GM18508 (cell line): ENCODE results near the gene PTPRE.

Experiments used
- ATAC-seq: cut with Tn5 transposase; IDR thresholded peaks from one replicate; pipeline ENCODE4 v1.9.1; 2021; ENCODE audit warnings: moderate number of reproducible peaks; ENCODE audit not compliant: insufficient read depth, unreplicated experiment

The PTPRE gene

GRCh38 chr10:127907411-127908105 lies 655 bp downstream of the PTPRE start:
- no peak for ATAC-seq

DNA sequence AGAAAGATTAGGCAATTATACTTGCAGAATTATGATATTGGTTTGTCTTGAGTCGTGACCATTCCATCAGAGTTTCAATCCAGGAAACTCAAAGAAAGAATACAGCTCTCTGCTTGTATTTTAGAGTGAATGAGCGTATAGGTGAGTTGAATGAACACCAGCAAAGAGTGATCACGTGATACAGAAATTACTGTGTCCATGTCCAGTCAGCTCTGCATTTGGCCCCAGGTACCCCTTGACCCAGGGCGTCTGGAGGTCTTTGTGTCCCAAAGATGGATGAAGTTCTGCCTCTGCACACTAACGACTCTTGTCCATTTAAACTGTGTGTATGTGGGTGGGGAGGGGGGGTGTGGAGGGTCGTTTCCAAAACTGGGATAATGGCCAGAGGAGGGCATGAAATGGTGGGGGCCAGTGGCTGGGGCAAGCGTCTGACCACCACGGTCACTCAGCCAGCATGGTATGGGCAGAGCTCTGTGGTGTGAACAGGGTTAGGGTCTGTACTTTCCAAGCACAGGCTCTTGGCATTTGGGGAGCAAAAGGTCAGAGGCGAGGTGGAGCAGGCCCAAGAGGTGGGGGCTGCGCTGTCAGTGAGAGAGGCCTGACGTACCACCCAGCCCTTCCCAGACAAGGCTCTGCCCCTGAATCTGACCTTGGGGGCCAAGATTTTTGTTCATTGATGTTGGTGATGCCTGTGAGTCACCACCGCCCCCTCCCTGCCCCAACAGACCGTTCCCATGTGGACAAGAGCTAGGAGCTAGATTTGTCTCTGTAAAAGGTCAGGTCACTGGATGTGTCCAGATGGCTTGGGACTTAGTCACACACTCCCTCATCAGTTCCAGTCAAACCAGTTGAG lies 1.4 kb downstream of the PTPRE start:
- no peak for ATAC-seq

DNA sequence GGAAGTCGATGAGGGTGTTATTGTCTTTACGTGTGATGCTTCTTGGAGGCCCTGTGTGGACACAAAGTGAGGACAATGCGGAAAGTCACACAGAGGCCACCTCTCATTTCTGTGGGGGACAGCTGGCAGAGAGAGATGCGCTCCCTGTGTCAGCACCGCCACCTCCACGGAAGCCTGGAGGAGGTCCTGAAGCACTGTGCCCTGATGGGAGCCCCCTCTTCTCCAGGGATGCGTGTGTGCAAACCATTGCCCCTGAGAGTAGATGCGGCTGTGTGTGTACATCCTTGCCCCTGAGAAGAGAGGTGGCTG lies 2.0 kb downstream of the PTPRE start:
- no peak for ATAC-seq

- ATAC-seq: no peak
Measured at GRCh38 chr10:127909716-127910463, 3.0 kb downstream of the PTPRE start.

GRCh38 chr10:127910464-127910770 lies 3.5 kb downstream of the PTPRE start:
- ATAC-seq: no peak

DNA sequence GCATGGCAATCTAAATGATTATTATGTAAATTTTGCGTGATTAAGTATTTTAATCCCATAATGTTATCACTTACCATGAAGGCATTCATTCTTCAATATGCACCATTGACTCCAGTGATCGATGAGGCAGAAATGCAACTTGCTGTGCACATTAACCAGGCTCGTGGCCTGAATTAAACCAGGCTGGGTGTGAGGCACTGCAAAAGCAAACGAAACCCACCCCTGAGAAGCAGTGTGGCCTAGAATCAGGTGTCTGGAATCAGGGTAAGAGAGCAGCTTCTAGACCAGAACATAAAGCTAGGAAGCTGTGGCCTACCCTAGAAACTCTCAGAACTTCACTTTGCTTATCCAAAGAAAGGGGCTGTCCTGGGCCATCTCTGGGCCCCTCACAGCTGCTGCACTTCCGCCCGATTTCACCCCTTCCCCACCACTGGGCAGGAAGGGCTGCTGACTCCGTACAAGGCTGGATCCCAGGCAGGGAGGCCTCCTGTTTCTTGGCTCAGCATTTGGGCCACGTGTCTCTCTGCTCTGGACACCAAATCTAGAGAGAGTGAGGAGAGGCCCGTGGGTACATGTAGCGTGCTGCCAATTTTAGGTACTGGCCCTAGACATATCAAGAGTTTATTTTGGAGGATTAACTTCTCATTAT lies 4.4 kb downstream of the PTPRE start:
- ATAC-seq: no peak

- no peak for ATAC-seq
Measured at GRCh38 chr10:127911867-127912257, 5.0 kb downstream of the PTPRE start.

GRCh38 chr10:127912607-127913367 lies 5.9 kb downstream of the PTPRE start:
- no peak for ATAC-seq

DNA sequence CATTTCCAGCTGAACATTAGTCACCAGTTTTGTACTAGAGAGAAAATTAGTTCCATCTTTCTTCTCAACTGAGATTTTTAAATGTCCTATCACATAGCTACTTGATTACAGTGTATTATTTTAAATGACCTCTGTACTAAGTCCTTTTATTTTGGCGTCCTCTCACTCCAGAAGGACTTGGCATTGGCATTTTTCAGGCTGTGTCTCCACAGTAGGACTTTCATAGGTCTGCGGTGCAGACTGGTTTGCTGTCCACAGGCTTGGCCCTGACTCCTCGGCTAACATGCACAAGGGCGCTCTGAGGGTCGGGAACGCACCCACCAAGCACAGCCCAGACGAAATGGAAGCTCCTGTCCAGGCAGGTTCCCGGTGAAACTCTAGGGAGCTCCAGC lies 6.5 kb downstream of the PTPRE start:
- no peak for ATAC-seq

GRCh38 chr10:127915324-127915723 lies 8.4 kb downstream of the PTPRE start:
- ATAC-seq: no peak

DNA sequence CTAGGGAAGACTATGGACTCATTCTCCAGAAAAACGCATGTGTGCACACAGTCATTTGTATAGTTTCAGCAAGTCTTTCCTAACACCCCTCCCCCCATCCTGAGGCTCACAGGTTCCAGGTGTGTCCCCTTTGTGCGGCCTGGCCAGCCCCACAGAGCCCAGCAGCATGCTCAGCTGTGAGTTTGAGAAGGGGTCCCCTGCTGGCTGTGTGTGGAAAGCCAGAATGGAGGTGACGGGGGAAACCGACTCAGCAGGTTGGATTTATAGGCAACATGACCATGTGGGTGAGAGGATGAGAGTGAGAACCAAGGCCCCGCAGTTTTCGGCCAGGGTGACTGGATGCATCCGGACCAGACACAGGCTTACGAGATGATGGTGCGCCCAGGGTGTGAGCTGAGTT lies 9.9 kb downstream of the PTPRE start:
- ATAC-seq: no peak

GRCh38 chr10:127918572-127918971 lies 11.7 kb downstream of the PTPRE start:
- no peak for ATAC-seq

DNA sequence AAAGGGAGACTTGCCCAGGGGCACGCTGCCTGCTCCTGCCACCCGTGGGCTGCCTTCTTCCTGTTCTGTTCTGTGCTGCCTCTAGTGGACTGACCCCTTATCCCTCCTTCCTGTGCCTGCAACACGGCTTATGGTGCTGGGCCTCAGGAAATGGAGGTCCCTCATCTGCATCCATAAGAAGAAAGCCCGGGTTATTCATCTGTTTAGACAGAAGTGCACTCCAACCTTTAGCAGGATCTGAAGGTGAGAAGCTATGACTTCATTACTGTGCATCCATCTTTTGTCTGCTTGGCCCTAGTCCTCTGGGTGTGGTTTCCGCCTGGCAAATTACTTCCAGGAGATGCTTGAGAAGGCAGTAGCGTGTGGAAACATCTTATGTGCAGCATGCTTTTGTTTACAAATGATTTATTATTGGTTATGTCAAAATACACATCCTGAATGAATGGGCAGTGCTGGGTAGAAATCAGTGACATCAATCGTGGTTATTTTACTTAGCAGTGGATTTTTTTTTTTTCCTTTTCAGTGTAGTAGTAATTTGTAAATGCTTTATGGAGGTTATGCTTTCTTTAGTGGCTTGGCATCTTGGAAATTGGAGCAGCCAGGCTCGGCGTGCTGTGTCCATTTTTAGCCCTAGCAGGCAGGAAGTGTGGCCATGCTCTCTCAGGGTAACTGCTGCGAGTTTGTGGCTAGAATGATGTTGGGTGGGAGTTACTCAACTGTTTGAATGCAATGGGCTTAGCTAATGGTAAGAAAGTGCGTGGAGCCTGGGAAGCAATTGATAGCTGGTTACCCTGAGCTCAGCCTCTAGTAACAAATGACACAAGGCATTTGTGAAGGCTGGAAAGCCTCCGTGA lies 12.7 kb downstream of the PTPRE start:
- ATAC-seq: no peak

DNA sequence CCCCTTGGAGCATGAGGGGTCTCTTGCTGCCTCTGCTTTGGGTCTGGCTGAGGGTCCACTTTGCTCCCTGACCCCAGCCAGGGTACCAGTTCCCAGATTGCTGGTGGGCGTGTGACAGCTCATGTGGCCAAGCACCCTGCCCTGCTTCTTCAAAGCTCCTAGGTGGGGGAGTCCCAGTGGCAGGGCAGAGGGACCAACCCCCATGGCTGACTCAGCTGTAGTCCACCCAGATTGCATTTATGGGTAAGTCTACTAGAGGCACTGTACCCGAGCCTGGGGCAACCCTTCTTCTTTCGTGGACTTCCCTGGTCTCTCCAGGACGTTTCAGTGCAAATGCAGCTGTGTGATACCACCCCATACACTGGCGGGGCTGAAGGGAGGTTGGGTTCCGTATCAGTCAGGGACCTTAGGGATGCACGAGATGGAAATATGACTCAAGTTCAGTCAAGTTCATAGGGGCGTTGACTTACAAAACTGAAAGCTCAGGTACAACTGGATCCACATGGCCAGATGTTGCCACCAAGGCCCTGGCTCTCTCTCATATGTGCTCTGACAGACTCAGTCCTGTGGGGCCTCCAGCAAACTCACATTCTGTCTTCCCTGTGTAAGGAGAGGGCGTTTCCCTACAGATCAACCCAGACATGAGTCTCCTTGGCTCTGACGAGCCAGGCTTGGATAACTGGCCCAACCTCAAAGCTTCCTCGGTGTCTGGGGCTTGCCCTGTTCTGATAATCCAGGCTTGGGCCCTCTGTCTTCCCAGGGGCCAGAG lies 13.6 kb downstream of the PTPRE start:
- no peak for ATAC-seq

DNA sequence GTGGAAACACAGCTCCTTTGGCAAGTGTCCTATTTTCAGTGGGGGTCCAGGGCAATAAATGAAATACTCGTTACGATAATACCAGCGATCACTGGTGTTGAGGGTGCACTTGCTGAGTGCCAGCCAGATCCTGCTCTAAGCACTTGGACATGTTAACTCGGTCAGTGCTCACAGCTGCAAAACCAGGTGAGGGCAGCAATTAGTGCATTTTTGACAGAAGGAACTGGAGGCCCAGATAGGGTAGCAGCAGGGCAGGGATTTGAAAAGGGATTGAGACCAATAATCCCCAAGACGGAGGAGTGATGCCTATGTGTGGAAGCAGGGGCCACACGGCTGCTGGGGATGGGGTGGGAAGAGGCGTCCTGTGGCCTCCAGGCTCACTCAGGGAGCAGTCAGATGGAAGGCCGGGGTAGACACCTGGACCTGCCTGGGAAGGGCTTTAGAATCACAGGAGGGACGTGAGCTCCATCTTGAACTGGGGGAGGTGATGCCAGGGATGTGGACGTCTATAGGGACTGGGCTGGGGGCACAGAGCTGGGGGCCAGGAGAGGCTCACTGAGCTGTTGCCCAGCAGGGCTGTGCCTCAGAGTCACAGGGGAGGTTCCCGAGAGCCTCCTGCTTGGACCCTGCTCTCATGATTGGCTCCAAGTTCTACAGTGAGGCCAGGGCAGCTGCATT lies 14.3 kb downstream of the PTPRE start:
- no peak for ATAC-seq

DNA sequence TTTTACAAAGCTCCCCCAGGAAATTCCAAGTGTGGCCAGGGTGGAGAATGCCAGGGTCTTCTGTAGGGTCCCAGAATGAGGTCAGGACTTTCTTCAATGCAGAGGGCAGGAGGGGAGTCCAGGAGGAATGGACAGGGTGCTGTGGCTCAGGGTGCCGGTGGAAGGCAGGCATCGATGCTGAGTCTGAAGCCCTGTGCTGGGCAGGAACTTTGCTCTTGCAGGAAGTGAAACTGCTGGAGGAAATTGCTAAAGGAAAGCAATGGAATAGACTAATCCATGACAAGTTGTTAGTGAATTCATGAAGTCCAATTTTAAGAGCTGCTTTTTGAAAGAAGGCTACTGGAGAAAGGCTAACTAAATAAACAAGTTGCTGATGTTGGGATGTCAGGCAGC lies 14.8 kb downstream of the PTPRE start:
- no peak for ATAC-seq

- no peak for ATAC-seq
Measured at GRCh38 chr10:127922206-127922605, 15.3 kb downstream of the PTPRE start.

GRCh38 chr10:127922675-127923366 lies 15.9 kb downstream of the PTPRE start:
- ATAC-seq: no peak
